Skin epidermis (tissue), 12 donors: ENCODE results near the gene CAMK4.

ENCODE experiments used
- H3K27ac ChIP-seq, 21 experiments: fragments of 200-600 bp; sonication (generic) in 11 of 21; one replicate each; pipeline ENCODE4 v1.5.0; 2020; ENCODE audit warnings: mild to moderate bottlenecking in 3 of 21, inconsistent platforms in 2 of 21, moderate library complexity in 2 of 21
- H3K4me3 ChIP-seq, 7 experiments: fragments of 200-600 bp; sonication (generic) in 2 of 7; one replicate each; pipeline ENCODE4 v1.5.0; 2020; ENCODE audit warnings: inconsistent platforms in 2 of 7, mild to moderate bottlenecking in 2 of 7, moderate library complexity in 1 of 7

Gene CAMK4

GRCh38 chr5:111223787-111224560 lies at the start of gene CAMK4:
Gene CAMK4 (plus strand): TSS chr5:111224384. CDS start chr5:111224484, 100 bp downstream.
- H3K4me3 ChIP-seq = peak within 1 kb of the TSS; percentile 38 to 57 (median 49)
- peak within 1 kb of the TSS in 11 of 21 experiments; percentile 6 to 80 (median 37) for H3K27ac ChIP-seq

GRCh38 chr5:111183064-111183463 lies 41.1 kb upstream of the CAMK4 start:
- Histone ChIP-seq H3K4me3 (no peak overlapping the region), H3K27ac (no peak overlapping the region)

- no peak overlapping the region for H3K27ac ChIP-seq
- no peak overlapping the region for H3K4me3 ChIP-seq
These were observed 37.1 kb upstream of the CAMK4 start for GRCh38 chr5:111187079-111187478.

- Histone ChIP-seq H3K27ac (no peak overlapping the region), H3K4me3 (no peak overlapping the region)
These were observed 30.1 kb upstream of the CAMK4 start for GRCh38 chr5:111194053-111194452.

GRCh38 chr5:111194925-111195324 lies 29.3 kb upstream of the CAMK4 start:
- no peak overlapping the region for H3K4me3 ChIP-seq
- H3K27ac ChIP-seq = no peak overlapping the region

GRCh38 chr5:111197523-111197922 lies 26.7 kb upstream of the CAMK4 start:
- no peak overlapping the region for H3K4me3 ChIP-seq
- H3K27ac ChIP-seq = no peak overlapping the region

- Histone ChIP-seq H3K27ac (no peak overlapping the region), H3K4me3 (no peak overlapping the region)
These were observed 25.8 kb upstream of the CAMK4 start for GRCh38 chr5:111198281-111198966.

GRCh38 chr5:111200828-111201227 lies 23.4 kb upstream of the CAMK4 start:
- Histone ChIP-seq H3K27ac (no peak overlapping the region), H3K4me3 (no peak overlapping the region)

- Histone ChIP-seq H3K4me3 (no peak overlapping the region), H3K27ac (no peak overlapping the region)
These were observed 22.5 kb upstream of the CAMK4 start for GRCh38 chr5:111201705-111202104.

- no peak overlapping the region for H3K4me3 ChIP-seq
- H3K27ac ChIP-seq = no peak overlapping the region
These were observed 12.8 kb upstream of the CAMK4 start for GRCh38 chr5:111211341-111211740.

- H3K4me3 ChIP-seq = no peak overlapping the region
- no peak overlapping the region for H3K27ac ChIP-seq
These were observed 10.0 kb upstream of the CAMK4 start for GRCh38 chr5:111214052-111214742.

- Histone ChIP-seq H3K4me3 (no peak overlapping the region), H3K27ac (no peak overlapping the region)
These were observed 8.2 kb upstream of the CAMK4 start for GRCh38 chr5:111215971-111216370.

- H3K4me3 ChIP-seq = no peak overlapping the region
These were observed 3.0 kb upstream of the CAMK4 start for GRCh38 chr5:111221139-111221538.

GRCh38 chr5:111223101-111223786 lies 940 bp upstream of the CAMK4 start:
- Histone ChIP-seq H3K27ac (peak overlapping the region in 8 of 21 experiments; percentile 14 to 80 (median 56)), H3K4me3 (peak overlapping the region in 6 of 7 experiments; percentile 38 to 57 (median 48))

More at GRCh38 chr5:111221139-111221538, 3.0 kb upstream of the CAMK4 start:
- no peak overlapping the region for H3K27ac ChIP-seq

GRCh38 chr5:111224561-111225345 lies 569 bp downstream of the CAMK4 start:
- peak overlapping the region in 8 of 21 experiments; percentile 13 to 80 (median 31) for H3K27ac ChIP-seq

GRCh38 chr5:111225926-111226325 lies 1.7 kb downstream of the CAMK4 start:
- peak overlapping the region in 2 of 21 experiments; percentile 47 to 80 for H3K27ac ChIP-seq
- peak overlapping the region in 2 of 7 experiments; percentile 7 to 41 for H3K4me3 ChIP-seq

More at GRCh38 chr5:111224561-111225345, 569 bp downstream of the CAMK4 start:
- H3K4me3 ChIP-seq = peak overlapping the region; percentile 38 to 57 (median 49)

GRCh38 chr5:111226556-111226955 lies 2.4 kb downstream of the CAMK4 start:
- peak overlapping the region in 4 of 21 experiments; percentile 47 to 80 (median 54) for H3K27ac ChIP-seq
- H3K4me3 ChIP-seq = peak overlapping the region in 1 of 7 experiments; percentile 7

- Histone ChIP-seq H3K27ac (peak overlapping the region in 5 of 21 experiments; percentile 37 to 80 (median 47)), H3K4me3 (no peak overlapping the region)
These were observed 3.1 kb downstream of the CAMK4 start for GRCh38 chr5:111227226-111227782.
